DND-41 (cell line): ENCODE measurements around the gene CCL17.

Source experiments
- CTCF ChIP-seq: IDR thresholded peaks from 2 replicates; pipeline ENCODE4 v1.5.1; 2012; ENCODE audit warnings: borderline replicate concordance, low read length, moderate library complexity, mild to moderate bottlenecking; ENCODE audit not compliant: poor library complexity, severe bottlenecking; ENCODE audit errors: extremely low read depth
- EZH2 ChIP-seq: IDR thresholded peaks from 3 replicates; pipeline ENCODE4 v1.6.1; 2012; ENCODE audit warnings: borderline replicate concordance, low read depth, mild to moderate bottlenecking, moderate library complexity, low read length, inconsistent platforms; ENCODE audit not compliant: severe bottlenecking

DNA sequence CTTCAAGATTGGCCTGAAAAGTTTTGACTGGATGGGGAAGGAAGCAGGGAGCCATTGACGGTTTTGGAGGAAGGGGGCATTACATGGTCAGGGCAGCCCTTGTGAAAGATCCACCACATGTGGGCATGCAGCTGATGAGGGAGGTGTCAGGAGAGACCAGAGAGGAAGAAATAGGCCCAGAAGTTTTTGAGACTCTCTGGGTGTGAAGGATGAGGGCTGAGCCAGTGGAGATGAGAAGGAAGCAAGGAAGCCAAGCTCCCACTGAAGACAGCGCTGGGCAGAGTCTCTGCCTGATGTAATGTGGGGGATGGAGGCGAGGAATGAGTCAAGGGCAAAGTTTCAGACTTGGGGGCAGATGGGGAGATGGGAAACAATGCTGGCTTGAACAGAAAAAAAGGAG lies 530 bp downstream of the CCL17 start:
- TF ChIP-seq CTCF (no peak), EZH2 (no peak)
